Mucosa of rectum (tissue), 2 donors: Measurements from ENCODE around the gene CST6.
"Not testable (repeated sequence)": the region's sequence is repeated elsewhere in the genome, so short reads cannot be mapped to it uniquely, and the experiment has no call there.

Experiments used
- H3K27ac ChIP-seq, 2 donors: one replicate each; pipeline ENCODE4 v1.7.0; 2013; ENCODE audit warnings: inconsistent platforms in 2 of 2, low read depth in 2 of 2, low read length in 2 of 2
- H3K27me3 ChIP-seq, 2 donors: one replicate each; pipeline ENCODE4 v1.7.0; 2013; ENCODE audit warnings: low read length in 2 of 2; ENCODE audit not compliant: control insufficient read depth in 2 of 2, insufficient read depth in 2 of 2
- H3K36me3 ChIP-seq, 2 donors: one replicate each; pipeline ENCODE4 v1.7.0; 2013; ENCODE audit warnings: low read length in 2 of 2; ENCODE audit not compliant: control insufficient read depth in 2 of 2, insufficient read depth in 2 of 2
- H3K4me1 ChIP-seq, 2 donors: one replicate each; pipeline ENCODE4 v1.7.0; 2013; ENCODE audit warnings: low read length in 2 of 2, mild to moderate bottlenecking in 1 of 2; ENCODE audit not compliant: control insufficient read depth in 2 of 2, insufficient read depth in 2 of 2
- H3K4me3 ChIP-seq, 2 donors: one replicate each; pipeline ENCODE4 v1.7.0; 2013; ENCODE audit warnings: low read length in 2 of 2
- H3K9ac ChIP-seq, 2 donors: one replicate each; pipeline ENCODE4 v1.7.0; 2013; ENCODE audit warnings: low read length in 2 of 2, low read depth in 1 of 2, mild to moderate bottlenecking in 1 of 2
- H3K9me3 ChIP-seq, 2 donors: one replicate each; pipeline ENCODE4 v1.7.0; 2013; ENCODE audit warnings: low read length in 2 of 2; ENCODE audit not compliant: control insufficient read depth in 2 of 2
- donor health status: healthy.
- donor health status: Normal muscosa, but diverticular disease.

Gene CST6

DNA sequence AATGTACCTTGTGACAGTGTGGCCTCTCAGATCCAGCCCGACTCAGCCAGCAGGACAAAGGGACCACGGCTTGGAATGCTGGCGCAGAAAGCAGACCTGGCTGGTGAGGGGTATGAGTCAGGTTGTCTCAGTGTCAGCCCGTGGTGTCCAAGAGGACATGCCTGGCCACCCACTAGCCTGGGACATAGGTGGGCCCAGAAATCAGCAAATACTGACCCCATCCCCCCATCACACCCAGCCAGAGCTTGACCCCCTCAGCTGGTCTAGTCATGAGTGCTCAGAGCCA, 5.0 kb upstream of the CST6 start:
- peaks cover 7 to 14% of the 10 kb centered on the region in 2 donors for H3K36me3 ChIP-seq
- H3K9ac ChIP-seq = no peak overlapping the region
- H3K9me3 ChIP-seq = no peaks in the 10 kb centered on the region
- H3K27me3 ChIP-seq = peaks cover 6% of the 10 kb centered on the region in 2 donors
- H3K4me1 ChIP-seq = peaks cover 8 to 11% of the 10 kb centered on the region in 2 donors
- H3K4me3 ChIP-seq = no peak overlapping the region
- no peak overlapping the region for H3K27ac ChIP-seq

GRCh38 chr11:66007201-66007634, 4.6 kb upstream of the CST6 start:
- Histone ChIP-seq H3K27me3 (peaks cover 6 to 7% of the 10 kb centered on the region in 2 donors), H3K27ac (no peak overlapping the region), H3K36me3 (peaks cover 7 to 14% of the 10 kb centered on the region in 2 donors), H3K9me3 (no peaks in the 10 kb centered on the region), H3K4me1 (peaks cover 8 to 10% of the 10 kb centered on the region in 2 donors), H3K4me3 (no peak overlapping the region), H3K9ac (no peak overlapping the region)

GRCh38 chr11:66008095-66008467, 3.7 kb upstream of the CST6 start:
- Histone ChIP-seq H3K9ac (no peak overlapping the region), H3K27ac (no peak overlapping the region)

DNA sequence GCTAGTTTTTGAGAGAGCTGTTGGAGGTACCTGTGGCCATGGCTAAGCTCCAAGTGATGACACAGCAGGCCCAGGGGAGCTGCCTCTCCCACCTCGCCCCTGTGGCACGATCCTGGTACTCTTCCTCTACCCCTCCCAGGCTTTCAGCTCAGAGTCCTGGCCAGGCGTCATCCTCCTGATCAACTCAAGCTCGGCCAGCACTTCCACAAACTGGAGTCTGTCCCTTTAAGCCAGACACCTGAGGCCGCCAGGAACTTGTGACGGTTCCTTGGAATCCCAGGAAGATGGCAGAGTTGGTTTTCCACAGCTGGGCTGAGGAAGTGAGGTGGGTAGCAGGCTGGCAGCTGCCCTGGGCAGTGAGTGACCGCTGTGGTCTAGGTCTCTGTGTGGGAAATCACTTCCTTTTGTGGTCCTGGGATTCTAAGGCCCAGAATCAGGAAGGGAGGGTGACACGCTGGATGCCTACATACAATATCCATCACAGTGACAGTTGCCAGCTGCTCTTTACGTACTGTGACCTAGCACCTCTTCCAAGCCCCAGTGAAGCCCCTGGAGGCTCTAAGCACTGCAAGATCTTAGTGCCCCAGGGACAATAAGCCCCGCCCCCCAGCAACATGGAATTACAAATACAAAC, 3.2 kb upstream of the CST6 start:
- Histone ChIP-seq H3K27ac (no peak overlapping the region), H3K4me3 (no peak overlapping the region), H3K9me3 (no peaks in the 10 kb centered on the region), H3K36me3 (peaks cover 7 to 12% of the 10 kb centered on the region in 2 donors), H3K4me1 (peaks cover under 1 to 2% of the 10 kb centered on the region in 2 donors), H3K27me3 (peaks cover 15 to 17% of the 10 kb centered on the region in 2 donors), H3K9ac (no peak overlapping the region)

More at GRCh38 chr11:66008095-66008467, 3.7 kb upstream of the CST6 start:
- Histone ChIP-seq H3K4me3 (no peak overlapping the region), H3K4me1 (peaks cover 5 to 7% of the 10 kb centered on the region in 2 donors), H3K36me3 (peaks cover 7 to 14% of the 10 kb centered on the region in 2 donors), H3K9me3 (no peaks in the 10 kb centered on the region), H3K27me3 (peaks cover 11 to 13% of the 10 kb centered on the region in 2 donors)

- not testable (repeated sequence) for H3K27ac ChIP-seq, H3K9ac ChIP-seq, H3K4me1 ChIP-seq, H3K4me3 ChIP-seq, H3K9me3 ChIP-seq, H3K36me3 ChIP-seq
- peaks cover 15 to 17% of the 10 kb centered on the region in 2 donors for H3K27me3 ChIP-seq
Measured at GRCh38 chr11:66010036-66010435, 1.8 kb upstream of the CST6 start.

DNA sequence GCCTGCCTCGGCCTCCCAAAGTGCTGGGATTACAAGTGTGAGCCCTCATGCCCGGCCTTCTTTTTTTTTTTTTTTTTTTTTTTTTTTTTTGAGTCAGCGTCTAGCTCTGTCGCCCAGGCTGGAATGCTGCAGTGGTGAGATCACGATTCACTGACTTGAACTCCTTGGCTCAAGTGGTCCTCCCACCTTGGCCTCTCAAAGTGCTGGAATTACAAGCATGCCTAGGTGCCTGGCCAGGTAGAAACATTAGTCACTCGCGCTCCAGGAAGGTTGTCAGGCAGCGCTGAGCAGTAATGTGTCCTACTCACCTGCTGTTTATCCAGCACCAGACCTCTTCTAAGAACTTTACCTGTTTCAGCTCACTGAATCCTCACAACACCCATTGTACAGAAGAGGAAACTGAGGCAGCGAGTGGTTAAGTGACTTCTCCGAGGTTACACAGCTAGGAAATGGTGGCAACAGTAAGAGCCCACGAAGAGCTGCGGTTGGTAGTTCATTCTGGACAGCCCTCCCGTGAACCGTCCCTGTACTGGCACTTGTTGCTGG, 496 bp upstream of the CST6 start:
- Histone ChIP-seq H3K36me3 (no peaks in the 10 kb centered on the region), H3K9me3 (no peaks in the 10 kb centered on the region), H3K27me3 (peaks cover 15 to 17% of the 10 kb centered on the region in 2 donors), H3K9ac (no peak overlapping the region), H3K27ac (no peak overlapping the region), H3K4me3 (no peak overlapping the region), H3K4me1 (peaks cover 0 to 2% of the 10 kb centered on the region in 2 donors)

GRCh38 chr11:66012371-66012945, 650 bp downstream of the CST6 start:
- no peak overlapping the region for H3K27ac ChIP-seq
- no peaks in the 10 kb centered on the region for H3K36me3 ChIP-seq
- H3K4me1 ChIP-seq = peaks cover 0 to 2% of the 10 kb centered on the region in 2 donors
- H3K9ac ChIP-seq = no peak overlapping the region
- H3K9me3 ChIP-seq = no peaks in the 10 kb centered on the region
- no peak overlapping the region for H3K4me3 ChIP-seq
- H3K27me3 ChIP-seq = peaks cover 15 to 17% of the 10 kb centered on the region in 2 donors

DNA sequence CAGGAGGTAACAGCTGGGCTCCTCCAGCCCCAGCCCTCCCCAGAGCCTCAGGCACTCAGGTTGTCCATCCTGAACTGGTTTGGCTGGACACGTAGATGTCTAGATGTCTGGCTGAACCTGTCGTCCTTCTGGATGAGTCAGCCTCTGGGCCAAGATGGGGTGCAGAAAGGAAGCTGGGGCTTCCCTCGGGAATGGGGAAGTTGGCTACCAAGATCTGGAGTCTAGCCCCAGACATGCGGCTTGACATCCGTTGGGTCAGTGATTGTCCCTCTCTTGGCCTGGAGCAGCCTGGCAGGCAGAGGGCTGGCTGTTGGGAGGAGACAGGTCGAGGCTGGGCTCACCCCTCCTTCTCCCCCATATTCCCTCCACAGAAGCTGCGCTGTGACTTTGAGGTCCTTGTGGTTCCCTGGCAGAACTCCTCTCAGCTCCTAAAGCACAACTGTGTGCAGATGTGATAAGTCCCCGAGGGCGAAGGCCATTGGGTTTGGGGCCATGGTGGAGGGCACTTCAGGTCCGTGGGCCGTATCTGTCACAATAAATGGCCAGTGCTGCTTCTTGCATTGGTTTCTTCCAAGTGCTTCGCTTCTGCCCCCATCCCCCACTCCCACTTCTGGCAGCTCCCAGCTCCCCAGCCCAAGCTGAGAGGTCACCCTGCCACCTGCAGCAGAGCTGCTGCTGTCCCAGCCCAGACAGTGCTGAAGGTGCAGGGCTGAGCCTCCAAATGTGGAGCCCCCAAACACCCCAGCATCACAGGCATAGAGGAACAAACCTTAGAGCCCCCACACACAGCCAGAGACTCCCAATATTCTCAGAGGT, 1.3 kb downstream of the CST6 start:
- Histone ChIP-seq H3K36me3 (no peaks in the 10 kb centered on the region), H3K27ac (no peak overlapping the region), H3K27me3 (peaks cover 15 to 17% of the 10 kb centered on the region in 2 donors), H3K9me3 (no peaks in the 10 kb centered on the region), H3K4me1 (peaks cover 0 to 2% of the 10 kb centered on the region in 2 donors), H3K4me3 (no peak overlapping the region), H3K9ac (no peak overlapping the region)

DNA sequence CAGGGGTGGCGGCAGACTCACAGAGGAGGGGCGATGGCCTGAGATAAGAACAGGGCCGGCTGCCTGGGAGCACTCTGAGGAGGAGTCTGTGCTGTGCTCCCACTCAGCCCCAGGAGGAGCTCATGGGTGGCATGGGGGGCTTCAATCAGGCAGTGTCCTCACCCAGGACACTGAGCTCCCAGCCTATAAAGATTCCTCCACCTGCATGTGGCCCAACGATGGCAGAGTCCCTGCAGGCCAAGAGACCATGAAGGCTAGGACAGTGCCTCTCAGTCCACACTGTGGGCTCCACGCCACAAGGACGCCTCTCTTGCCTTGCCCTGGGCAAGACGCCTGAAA, 1.9 kb downstream of the CST6 start:
- H3K9me3 ChIP-seq = no peaks in the 10 kb centered on the region
- H3K4me3 ChIP-seq = no peak overlapping the region
- no peak overlapping the region for H3K9ac ChIP-seq
- H3K27me3 ChIP-seq = peaks cover 15 to 17% of the 10 kb centered on the region in 2 donors
- no peaks in the 10 kb centered on the region for H3K36me3 ChIP-seq
- peaks cover 0 to 2% of the 10 kb centered on the region in 2 donors for H3K4me1 ChIP-seq
- H3K27ac ChIP-seq = no peak overlapping the region

- Histone ChIP-seq H3K4me3 (no peak overlapping the region), H3K9ac (no peak overlapping the region), H3K4me1 (peaks cover 0 to 2% of the 10 kb centered on the region in 2 donors), H3K36me3 (no peaks in the 10 kb centered on the region), H3K27ac (no peak overlapping the region), H3K9me3 (no peaks in the 10 kb centered on the region), H3K27me3 (peaks cover 15 to 17% of the 10 kb centered on the region in 2 donors)
Measured at GRCh38 chr11:66014804-66015453, 3.1 kb downstream of the CST6 start.
